ENCODE data around the gene FANCG.

- TF ChIP-seq, protein P1, sequence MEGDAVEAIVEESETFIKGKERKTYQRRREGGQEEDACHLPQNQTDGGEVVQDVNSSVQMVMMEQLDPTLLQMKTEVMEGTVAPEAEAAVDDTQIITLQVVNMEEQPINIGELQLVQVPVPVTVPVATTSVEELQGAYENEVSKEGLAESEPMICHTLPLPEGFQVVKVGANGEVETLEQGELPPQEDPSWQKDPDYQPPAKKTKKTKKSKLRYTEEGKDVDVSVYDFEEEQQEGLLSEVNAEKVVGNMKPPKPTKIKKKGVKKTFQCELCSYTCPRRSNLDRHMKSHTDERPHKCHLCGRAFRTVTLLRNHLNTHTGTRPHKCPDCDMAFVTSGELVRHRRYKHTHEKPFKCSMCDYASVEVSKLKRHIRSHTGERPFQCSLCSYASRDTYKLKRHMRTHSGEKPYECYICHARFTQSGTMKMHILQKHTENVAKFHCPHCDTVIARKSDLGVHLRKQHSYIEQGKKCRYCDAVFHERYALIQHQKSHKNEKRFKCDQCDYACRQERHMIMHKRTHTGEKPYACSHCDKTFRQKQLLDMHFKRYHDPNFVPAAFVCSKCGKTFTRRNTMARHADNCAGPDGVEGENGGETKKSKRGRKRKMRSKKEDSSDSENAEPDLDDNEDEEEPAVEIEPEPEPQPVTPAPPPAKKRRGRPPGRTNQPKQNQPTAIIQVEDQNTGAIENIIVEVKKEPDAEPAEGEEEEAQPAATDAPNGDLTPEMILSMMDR (IDR thresholded peaks at IDR 0.05) = no peak
- TF ChIP-seq POLR2A (IDR thresholded peaks at IDR 0.05) = no peak
Measured at GRCh38 chr9:35079041-35079425, 709 bp downstream of the FANCG start.
